HG02763 (cell line): ENCODE data around the gene CAB39.
A peak's percentile ranks its signal among the peaks of the same experiment; 100 is the strongest.

ENCODE experiments used
- ATAC-seq: cut with Tn5 transposase; IDR thresholded peaks from one replicate; pipeline ENCODE4 v1.9.1; 2021; ENCODE audit warnings: mild to moderate bottlenecking, moderate library complexity; ENCODE audit not compliant: unreplicated experiment

The CAB39 gene

DNA sequence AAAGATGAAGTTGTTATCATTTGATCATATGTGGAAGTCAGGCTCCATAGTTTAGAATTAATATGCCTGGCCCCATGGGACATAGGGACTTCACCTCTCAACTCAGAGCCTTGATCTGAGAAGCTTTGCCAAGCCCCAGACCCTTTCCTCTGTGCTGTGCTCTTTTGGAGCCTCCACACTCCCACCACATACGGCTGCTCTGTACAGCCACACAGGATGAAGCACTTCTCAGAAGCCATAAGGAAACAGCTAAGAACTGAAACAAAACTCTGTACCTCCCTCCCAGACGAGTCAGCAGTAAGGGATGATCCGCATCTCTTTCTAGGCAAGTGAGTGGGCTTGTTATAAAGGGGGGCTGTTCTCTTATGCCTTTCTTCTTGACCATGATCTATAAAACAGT lies 66.5 kb downstream of the CAB39 start:
- ATAC-seq = no peak

GRCh38 chr2:230779607-230780006 lies 67.0 kb downstream of the CAB39 start:
- ATAC-seq = no peak

- no peak for ATAC-seq
These were observed 68.6 kb downstream of the CAB39 start for GRCh38 chr2:230781130-230781797.

GRCh38 chr2:230783101-230783500 lies 70.5 kb downstream of the CAB39 start:
- ATAC-seq = no peak

DNA sequence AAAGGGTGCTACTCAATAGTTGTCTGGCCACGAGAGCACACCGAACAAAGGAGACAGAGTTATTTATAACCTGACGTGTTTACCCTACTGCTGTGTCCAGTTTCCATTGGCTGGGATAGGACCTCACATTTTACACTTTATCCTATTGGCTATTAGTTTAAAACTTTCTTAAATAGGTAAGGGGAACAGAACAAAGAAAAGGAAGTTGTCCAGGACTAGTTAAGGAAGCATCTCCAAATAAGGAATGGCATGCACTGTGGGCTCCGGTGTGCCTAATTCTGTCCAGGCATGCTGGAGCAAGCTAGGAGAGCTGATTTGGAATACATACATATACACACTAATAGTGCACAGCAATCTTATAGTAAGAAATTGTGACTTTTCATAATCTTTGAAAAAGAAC lies 72.2 kb downstream of the CAB39 start:
- ATAC-seq = no peak

DNA sequence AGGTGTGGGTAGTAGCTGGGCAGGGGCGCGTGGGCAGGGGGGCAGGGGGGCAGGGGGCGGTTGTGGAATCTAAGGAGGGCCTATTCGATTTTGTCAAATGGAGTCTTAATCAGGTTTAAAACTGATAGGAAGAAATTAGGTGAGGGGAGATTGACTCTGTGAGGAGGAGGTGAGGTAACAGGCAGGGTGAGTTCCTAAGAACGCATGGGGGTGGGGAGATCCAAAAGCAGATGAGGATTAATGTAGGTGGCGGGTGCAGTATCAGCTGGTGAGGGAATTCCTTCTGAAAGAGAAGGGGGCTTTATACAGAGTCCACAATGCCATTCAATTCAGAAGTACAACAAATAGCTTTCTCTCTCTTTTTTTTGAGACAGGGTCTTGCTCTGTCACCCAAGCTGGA lies 72.7 kb downstream of the CAB39 start:
- ATAC-seq = no peak

- ATAC-seq = no peak
These were observed 74.5 kb downstream of the CAB39 start for GRCh38 chr2:230787101-230787500.

GRCh38 chr2:230788554-230789175 lies 76.0 kb downstream of the CAB39 start:
- no peak for ATAC-seq

DNA sequence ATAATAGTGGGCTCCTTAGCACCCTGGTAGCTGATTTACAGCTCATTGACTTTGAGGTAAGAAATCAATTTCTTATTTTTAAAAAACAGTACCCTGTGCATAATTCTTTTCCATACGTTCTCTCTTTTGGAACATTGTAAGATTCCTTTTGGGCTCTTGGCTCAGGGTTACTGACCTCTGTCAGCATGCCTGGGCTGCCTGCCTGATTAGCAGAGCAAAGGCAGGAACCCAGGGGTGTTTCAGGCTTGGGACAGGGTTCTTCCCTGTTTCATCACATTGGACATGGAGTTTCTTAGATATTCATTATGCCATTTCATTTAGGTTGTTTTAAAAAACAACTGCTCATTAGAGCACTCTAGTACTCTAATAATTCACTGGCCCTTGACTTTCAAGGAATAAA lies 78.3 kb downstream of the CAB39 start:
- no peak for ATAC-seq

DNA sequence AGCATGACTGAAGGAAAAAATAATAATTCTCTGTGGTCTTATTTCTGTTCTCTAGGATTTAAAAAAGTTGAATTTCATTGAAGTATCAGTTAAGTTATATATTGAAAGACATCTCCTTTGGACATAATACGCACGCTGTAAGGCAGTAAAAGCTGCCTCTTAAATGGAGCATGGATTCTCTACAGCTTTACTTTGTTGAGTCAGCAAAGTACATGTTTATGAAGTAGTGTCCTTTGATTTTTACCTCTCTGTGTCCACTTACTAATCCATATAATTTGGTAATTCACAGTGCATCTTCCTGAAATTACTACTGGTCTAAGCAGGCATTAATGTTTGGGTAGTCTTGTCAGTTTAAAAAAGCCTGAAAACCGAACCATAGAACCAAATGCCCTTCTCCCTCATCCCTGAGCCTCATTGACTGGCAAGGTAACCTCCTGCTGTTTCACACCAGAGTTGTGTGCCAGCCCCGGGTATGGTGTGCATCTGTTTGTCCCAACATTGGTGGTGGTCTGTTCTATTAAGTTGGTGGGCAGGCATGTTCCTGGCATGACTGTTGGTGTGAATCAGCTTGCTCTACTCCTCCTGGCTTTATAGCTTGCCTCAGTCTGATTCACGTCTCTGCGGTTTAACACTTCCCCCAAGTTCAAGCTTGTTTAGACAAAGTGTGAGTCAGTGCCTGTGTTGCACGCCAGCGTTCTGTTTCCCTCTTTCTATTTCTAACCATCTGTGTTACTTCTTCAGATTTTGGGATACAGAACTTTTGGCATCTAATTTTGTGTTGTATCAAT lies 81.1 kb downstream of the CAB39 start:
- no peak for ATAC-seq

DNA sequence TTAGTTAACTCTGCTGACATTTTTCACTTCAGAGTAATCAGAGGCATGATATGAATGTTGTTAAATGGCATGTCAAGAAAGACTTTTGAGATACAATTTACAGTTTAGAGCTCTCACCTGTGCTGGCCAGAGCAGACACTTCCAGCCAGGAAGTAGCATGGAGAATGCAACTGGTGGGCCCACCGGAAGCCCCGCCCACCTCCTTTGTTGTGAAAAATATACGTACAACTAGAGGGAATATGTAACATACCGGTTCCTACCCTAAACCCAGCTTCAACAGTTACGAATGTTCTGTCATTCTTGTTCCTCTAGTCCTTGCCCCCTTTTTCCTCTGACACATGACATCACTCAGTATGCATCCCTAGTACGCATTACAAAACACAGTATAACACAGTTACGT lies 81.9 kb downstream of the CAB39 start:
- no peak for ATAC-seq

GRCh38 chr2:230795856-230796255 lies 83.2 kb downstream of the CAB39 start:
- no peak for ATAC-seq

DNA sequence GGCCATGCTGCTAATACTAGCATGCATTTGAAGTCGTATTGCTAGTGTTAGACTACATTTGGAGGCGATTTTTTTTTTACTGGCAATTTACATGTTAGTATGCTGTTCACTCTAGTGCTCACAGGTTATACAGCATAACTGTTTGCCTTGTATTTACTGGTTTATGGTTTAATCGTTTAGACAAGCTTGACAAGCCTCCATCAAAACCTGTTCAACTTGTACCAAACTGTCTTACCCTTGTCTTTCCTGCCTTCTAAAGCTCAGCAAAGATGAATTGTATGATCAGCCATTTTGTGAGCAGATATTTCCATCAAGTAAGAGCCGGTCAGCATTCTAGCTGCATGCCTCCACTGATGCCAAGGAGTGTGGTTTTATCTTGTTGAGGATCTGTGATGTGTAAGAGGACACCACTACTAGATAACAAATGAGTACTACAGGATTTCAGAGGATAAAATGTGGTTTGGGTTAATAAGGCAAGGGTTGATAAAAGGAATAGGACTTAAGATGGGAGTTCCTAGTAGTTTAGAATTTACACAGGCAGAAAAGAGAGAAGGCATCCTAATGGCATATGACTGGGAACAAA lies 83.7 kb downstream of the CAB39 start:
- no peak for ATAC-seq

GRCh38 chr2:230797515-230798495 lies 85.2 kb downstream of the CAB39 start:
- ATAC-seq = peak; percentile 45

GRCh38 chr2:230798769-230799399 lies 86.2 kb downstream of the CAB39 start:
- ATAC-seq = no peak

GRCh38 chr2:230805353-230806017 lies 92.8 kb downstream of the CAB39 start:
- ATAC-seq = no peak

DNA sequence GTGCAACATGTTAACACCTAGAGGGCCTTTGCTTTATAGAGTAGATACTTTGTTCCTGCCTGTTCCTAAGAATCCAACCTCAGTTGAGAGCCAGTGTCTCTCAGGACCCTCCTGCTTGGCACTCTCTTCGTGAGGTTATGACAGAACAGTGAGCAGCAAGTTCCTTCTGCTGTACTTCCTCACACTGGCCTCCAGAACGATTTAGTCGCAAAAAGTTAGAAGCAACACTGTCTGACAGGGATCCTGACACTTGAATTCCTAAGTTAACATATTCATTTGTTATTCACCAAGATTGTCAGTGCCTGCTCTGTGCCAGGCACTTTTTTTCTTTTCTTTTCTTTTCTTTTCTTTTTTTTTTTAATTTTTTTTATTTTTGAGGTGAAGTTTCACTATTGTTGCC lies 95.1 kb downstream of the CAB39 start:
- ATAC-seq = no peak

DNA sequence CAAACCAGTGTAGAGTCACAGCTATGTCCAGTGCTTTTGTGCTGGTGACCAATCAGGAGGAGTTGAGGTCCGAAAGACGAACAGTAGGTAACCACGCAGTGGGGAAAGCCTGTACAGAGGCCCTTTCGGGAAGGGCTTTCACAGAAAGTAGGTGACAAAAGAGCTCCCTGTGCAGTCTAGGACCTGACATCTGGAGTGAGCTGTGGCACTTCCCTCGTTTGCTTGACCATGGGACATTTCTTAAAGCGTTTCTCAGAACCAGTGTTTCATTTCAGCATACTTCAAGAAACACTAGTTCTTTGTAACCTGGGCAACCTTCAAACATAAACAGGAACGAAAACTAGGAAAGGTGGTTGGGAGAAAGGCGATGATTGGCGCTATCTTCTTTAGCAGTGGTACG lies 96.4 kb downstream of the CAB39 start:
- ATAC-seq = no peak

DNA sequence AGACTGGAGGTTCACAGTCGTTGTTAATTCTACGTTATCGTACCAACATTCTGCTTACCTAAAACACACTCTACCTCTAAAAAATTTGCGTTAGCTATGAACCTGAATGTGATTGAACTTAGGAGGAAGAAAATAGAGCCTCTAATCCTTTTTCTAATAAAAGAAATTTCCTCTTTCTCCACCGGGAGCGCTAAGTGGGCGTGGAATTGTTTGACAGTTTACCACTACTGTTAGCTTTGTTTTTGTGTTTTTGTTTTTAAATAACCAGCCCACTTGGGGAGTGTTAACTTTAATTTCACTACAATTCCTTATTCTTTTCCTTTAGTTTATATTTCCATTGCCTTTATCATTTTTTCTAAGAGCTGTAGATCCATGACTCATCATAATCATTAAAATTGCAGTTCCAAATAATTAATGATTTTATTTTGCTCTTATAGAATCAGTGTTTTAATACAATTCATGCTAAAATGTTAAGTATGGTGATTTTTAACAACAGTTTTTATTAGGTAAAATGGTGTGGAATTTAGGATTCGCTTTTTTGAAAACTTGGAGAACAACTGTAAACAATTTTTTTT lies 97.1 kb downstream of the CAB39 start:
- no peak for ATAC-seq
